Measurements from ENCODE around the gene MYOG. TPM values are rescaled to one million over a fixed set of nuclear protein-coding genes. Genes with fewer than 3 reads are reported as not detected.

MYOG gene
- total and polyA plus RNA-seq, 2 donors (not counting 1 experiment from before 2014, with no cell fraction given) = not detected

DNA sequence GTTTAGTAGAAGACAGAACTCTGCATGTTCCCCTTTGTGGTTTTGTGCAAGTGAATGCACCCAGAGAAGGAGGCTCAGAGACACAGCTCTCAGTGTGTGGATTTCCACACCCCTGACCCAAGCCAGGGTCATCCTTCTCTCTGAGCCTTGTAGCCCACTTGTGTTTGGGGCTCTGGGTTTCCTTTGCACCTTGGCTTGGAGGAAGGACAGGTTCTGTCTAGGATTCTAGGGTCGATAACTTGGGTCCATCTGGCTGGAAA lies 27.2 kb downstream of the MYOG start:
- Histone ChIP-seq H3K9me3 (ENCODE audit: control extremely low read depth in 1 of 3, control insufficient read depth in 2 of 3, insufficient read depth in 1 of 3, low read length in 2 of 3) (no peaks in the 10 kb centered on the region), H3K27me3 (replicated peaks in 1 of 4; ENCODE audit: control extremely low read depth in 1 of 4, control insufficient read depth in 3 of 4, insufficient read depth in 4 of 4, low read length in 3 of 4) (peaks cover 0 to 5% (median 0%) of the 10 kb centered on the region in 4 experiments), H3K4me2 (replicated peaks; ENCODE audit: low read depth, low read length, poor library complexity, severe bottlenecking) (no peak overlapping the region), H4K20me1 (ENCODE audit: control insufficient read depth, insufficient read depth, low read length, poor library complexity, severe bottlenecking) (no peaks in the 10 kb centered on the region), H3K79me2 (ENCODE audit: control insufficient read depth, insufficient read depth, low read length) (no peaks in the 10 kb centered on the region), H3K27ac (ENCODE audit: low read length in 2 of 2) (no peak overlapping the region), H3K9ac (ENCODE audit: low read length) (no peak overlapping the region), H2AFZ (ENCODE audit: insufficient read depth, low read depth, low read length, poor library complexity, severe bottlenecking) (no peak overlapping the region), H3K36me3 (replicated peaks in 1 of 2; ENCODE audit: control extremely low read depth in 1 of 2, control insufficient read depth in 1 of 2, extremely low read depth in 1 of 2, insufficient read depth in 2 of 2, low read length in 1 of 2) (no peaks in the 10 kb centered on the region), H3K4me1 (ENCODE audit: control insufficient read depth in 2 of 2, insufficient read depth in 2 of 2, low read length in 2 of 2) (no peaks in the 10 kb centered on the region), H3K4me3 (ENCODE audit: control extremely low read depth in 1 of 5, extremely low read depth in 1 of 5, insufficient read depth in 1 of 5, low read depth in 2 of 5, low read length in 4 of 5) (no peak overlapping the region)
- DNase-seq (no peak), ATAC-seq (ENCODE audit: low read depth) (no peak)
- intact Hi-C loops (cut with micrococcal nuclease) = no loop called here
- Mint-ChIP-seq H3K27ac (no peak overlapping the region), H3K27me3 (peaks cover 24% of the 10 kb centered on the region), H3K4me3 (no peak overlapping the region), H3K9me3 (ENCODE audit: insufficient read depth) (no peaks in the 10 kb centered on the region), H3K4me1 (no peaks in the 10 kb centered on the region)
- 78% methylated on average over 1 of the region's 1 CpG for WGBS (ENCODE audit: insufficient coverage)
- POLR2A ChIA-PET = no interaction called here
- CTCF ChIA-PET = interaction anchor here (2.1 kb wide), 1 partner anchor 19 kb away, joined by 5 read pairs; no protein-coding TSS in a partner anchor
- TF ChIP-seq CTCF (IDR thresholded peaks at IDR 0.05) = no peak
- TF ChIP-seq EZH2 (IDR thresholded peaks at IDR 0.05; ENCODE audit: borderline replicate concordance, insufficient read depth, low read depth, low read length, poor library complexity, severe bottlenecking) = no peak

DNA sequence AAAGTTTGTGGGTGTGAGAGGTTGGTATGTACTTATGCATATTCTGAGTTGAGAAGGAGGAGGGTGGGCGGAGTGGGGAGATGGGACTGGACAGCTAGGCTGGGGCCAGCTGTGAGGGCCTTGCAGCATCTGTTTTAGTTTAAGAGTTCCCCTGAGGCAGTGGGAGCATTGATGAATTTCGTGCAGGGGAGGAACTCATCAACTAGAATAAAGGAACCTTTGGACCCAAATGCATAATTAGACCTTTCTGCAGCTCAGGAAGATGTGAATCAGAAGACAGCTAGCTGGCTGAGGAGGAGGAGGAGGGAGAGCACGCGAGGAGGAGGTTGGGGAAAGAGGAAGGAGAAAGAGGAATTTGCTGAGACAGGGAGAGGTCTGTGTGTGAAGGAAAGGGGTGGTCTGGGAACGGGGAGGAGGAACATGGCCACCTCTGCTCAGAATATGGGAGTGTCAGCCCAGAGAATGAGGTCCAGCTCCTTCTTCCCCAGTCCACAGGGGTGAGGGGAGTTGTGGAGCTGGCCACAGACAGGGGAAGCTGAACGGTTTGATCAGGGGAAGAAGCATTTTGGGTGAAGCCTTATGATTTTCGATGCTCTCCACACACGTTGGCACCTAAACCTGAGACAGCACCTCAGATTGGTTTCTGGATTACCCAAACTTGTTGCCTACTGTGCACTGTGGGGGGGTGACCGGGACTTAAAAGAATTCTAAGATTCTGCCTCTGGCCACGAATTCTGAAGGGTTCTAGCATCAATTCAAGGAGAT lies 27.7 kb downstream of the MYOG start:
- H3K9ac ChIP-seq (ENCODE audit: low read length) = no peak overlapping the region
- no peak overlapping the region for H3K4me3 ChIP-seq (ENCODE audit: control extremely low read depth in 1 of 5, extremely low read depth in 1 of 5, insufficient read depth in 1 of 5, low read depth in 2 of 5, low read length in 4 of 5)
- H3K36me3 ChIP-seq (replicated peaks in 1 of 2; ENCODE audit: control extremely low read depth in 1 of 2, control insufficient read depth in 1 of 2, extremely low read depth in 1 of 2, insufficient read depth in 2 of 2, low read length in 1 of 2) = no peaks in the 10 kb centered on the region
- no peaks in the 10 kb centered on the region for H3K4me1 ChIP-seq (ENCODE audit: control insufficient read depth in 2 of 2, insufficient read depth in 2 of 2, low read length in 2 of 2)
- peaks cover 24% of the 10 kb centered on the region for H3K27me3 Mint-ChIP-seq
- peaks cover 0 to 6% (median 0%) of the 10 kb centered on the region in 4 experiments for H3K27me3 ChIP-seq (replicated peaks in 1 of 4; ENCODE audit: control extremely low read depth in 1 of 4, control insufficient read depth in 3 of 4, insufficient read depth in 4 of 4, low read length in 3 of 4)
- no peak overlapping the region for H3K4me3 Mint-ChIP-seq
- no peaks in the 10 kb centered on the region for H3K79me2 ChIP-seq (ENCODE audit: control insufficient read depth, insufficient read depth, low read length)
- intact Hi-C loops (cut with micrococcal nuclease) = no loop called here
- no peak overlapping the region for H2AFZ ChIP-seq (ENCODE audit: insufficient read depth, low read depth, low read length, poor library complexity, severe bottlenecking)
- H4K20me1 ChIP-seq (ENCODE audit: control insufficient read depth, insufficient read depth, low read length, poor library complexity, severe bottlenecking) = no peaks in the 10 kb centered on the region
- POLR2A ChIA-PET = no interaction called here
- no peaks in the 10 kb centered on the region for H3K9me3 ChIP-seq (ENCODE audit: control extremely low read depth in 1 of 3, control insufficient read depth in 2 of 3, insufficient read depth in 1 of 3, low read length in 2 of 3)
- no peak for TF ChIP-seq EZH2 (IDR thresholded peaks at IDR 0.05; ENCODE audit: borderline replicate concordance, insufficient read depth, low read depth, low read length, poor library complexity, severe bottlenecking)
- H3K4me1 Mint-ChIP-seq = no peaks in the 10 kb centered on the region
- ATAC-seq (ENCODE audit: low read depth) (no peak), DNase-seq (no peak)
- no peak overlapping the region for H3K27ac Mint-ChIP-seq
- H3K9me3 Mint-ChIP-seq (ENCODE audit: insufficient read depth) = no peaks in the 10 kb centered on the region
- no peak overlapping the region for H3K4me2 ChIP-seq (replicated peaks; ENCODE audit: low read depth, low read length, poor library complexity, severe bottlenecking)
- 30% methylated on average over 9 of the region's 10 CpGs for WGBS (ENCODE audit: insufficient coverage)
- CTCF ChIA-PET = interaction anchor here (2.1 kb wide), 1 partner anchor 19 kb away, joined by 5 read pairs; no protein-coding TSS in a partner anchor
- no peak overlapping the region for H3K27ac ChIP-seq (ENCODE audit: low read length in 2 of 2)
